ENCODE data around the gene GSAP. TPM values are rescaled to one million over a fixed set of nuclear protein-coding genes. Genes with fewer than 3 reads are reported as not detected.

GSAP gene
- total RNA-seq, 4 donors from 2014 or later: 20.8 to 29.1 (median 24.4) TPM

- ATAC-seq (ENCODE audit: low FRiP score): no peak
These were observed 120.6 kb downstream of the GSAP start for GRCh38 chr7:77295549-77295948.

DNA sequence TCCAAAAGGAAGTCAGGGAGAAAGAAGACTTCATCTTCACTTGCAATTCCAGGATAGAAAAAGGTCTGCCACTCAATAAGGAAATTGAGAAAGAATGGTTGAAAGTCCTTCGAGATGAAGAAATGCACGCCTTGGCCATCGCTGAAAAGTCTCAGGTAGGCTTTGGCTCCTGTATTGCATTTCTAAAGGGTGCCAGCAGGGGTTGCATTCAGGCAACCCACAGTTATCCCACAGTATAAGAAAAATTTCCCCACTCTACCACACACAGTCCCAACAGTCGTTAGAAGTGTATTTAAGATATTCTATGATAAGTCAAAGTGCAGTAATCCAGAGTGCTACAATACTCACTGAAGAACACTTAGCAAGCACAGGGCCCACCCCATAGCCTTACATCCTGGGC is 123.1 kb downstream of the GSAP start:
- TF ChIP-seq, protein P1, sequence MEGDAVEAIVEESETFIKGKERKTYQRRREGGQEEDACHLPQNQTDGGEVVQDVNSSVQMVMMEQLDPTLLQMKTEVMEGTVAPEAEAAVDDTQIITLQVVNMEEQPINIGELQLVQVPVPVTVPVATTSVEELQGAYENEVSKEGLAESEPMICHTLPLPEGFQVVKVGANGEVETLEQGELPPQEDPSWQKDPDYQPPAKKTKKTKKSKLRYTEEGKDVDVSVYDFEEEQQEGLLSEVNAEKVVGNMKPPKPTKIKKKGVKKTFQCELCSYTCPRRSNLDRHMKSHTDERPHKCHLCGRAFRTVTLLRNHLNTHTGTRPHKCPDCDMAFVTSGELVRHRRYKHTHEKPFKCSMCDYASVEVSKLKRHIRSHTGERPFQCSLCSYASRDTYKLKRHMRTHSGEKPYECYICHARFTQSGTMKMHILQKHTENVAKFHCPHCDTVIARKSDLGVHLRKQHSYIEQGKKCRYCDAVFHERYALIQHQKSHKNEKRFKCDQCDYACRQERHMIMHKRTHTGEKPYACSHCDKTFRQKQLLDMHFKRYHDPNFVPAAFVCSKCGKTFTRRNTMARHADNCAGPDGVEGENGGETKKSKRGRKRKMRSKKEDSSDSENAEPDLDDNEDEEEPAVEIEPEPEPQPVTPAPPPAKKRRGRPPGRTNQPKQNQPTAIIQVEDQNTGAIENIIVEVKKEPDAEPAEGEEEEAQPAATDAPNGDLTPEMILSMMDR (IDR thresholded peaks at IDR 0.05): no peak
- ATAC-seq (ENCODE audit: low FRiP score) (no peak), DNase-seq (ENCODE audit: low spot score) (no peak)

More at GRCh38 chr7:77295549-77295948, 120.6 kb downstream of the GSAP start:
- TF ChIP-seq, protein P1 (IDR thresholded peaks at IDR 0.05): no peak
- DNase-seq (ENCODE audit: low spot score): no peak

DNA sequence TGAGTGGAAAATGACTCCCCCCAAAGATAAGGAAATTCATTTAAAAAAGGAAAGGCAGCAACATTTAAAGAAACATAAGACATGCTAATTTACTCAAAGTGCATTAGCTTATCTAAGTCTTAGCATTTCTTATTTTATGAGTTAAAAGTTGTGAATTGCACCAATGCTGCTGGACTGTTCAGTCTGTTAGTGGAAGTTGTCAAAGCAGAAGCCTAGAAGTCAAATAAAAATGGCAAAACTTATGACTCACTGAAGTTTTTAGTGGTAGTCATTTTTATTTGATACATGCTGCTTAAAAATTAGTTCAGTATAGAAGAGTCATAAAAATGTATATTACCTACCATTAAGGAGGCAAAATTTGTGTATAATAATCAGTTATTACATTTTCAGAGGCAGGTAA is 125.7 kb downstream of the GSAP start:
- TF ChIP-seq, protein P1 (IDR thresholded peaks at IDR 0.05): no peak
- ATAC-seq (ENCODE audit: low FRiP score): no peak
- no peak for DNase-seq (ENCODE audit: low spot score)

GRCh38 chr7:77289387-77289786 is 126.8 kb downstream of the GSAP start:
- ATAC-seq (ENCODE audit: low FRiP score) (no peak), DNase-seq (ENCODE audit: low spot score) (no peak)
- TF ChIP-seq, protein P1 (IDR thresholded peaks at IDR 0.05): no peak

- no peak for ATAC-seq (ENCODE audit: low FRiP score)
- TF ChIP-seq, protein P1 (IDR thresholded peaks at IDR 0.05): no peak
- no peak for DNase-seq (ENCODE audit: low spot score)
These were observed 127.4 kb downstream of the GSAP start for GRCh38 chr7:77288676-77289320.

- ATAC-seq (ENCODE audit: low FRiP score): no peak
These were observed 131.5 kb downstream of the GSAP start for GRCh38 chr7:77284616-77285015.

DNA sequence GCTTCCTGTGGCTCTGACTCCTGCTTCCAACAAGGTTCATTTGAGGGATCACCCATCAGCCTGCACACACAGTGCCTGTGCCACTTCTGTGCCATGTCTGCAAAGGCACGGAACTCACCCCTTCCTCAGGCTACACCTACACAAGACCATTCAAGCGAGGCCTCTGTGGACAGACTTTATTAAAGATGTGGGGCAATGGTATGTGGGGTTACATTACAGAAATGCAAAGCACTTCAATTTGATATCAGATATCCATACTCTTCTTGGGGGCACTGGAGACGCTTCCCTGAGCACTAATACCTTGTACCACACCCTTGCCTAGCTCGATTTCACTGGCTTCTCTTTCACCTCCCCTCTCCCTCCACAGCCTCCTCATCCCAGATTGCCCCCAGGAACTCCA is 132.1 kb downstream of the GSAP start:
- TF ChIP-seq, protein P1 (IDR thresholded peaks at IDR 0.05): no peak
- ATAC-seq (ENCODE audit: low FRiP score) (no peak), DNase-seq (ENCODE audit: low spot score) (no peak)

More at GRCh38 chr7:77284616-77285015, 131.5 kb downstream of the GSAP start:
- TF ChIP-seq, protein P1 (IDR thresholded peaks at IDR 0.05): no peak
- DNase-seq (ENCODE audit: low spot score): no peak

Measured in omental fat pad (tissue), 4 donors.